Epithelial cell of proximal tubule (primary cell): ENCODE data around the gene RAVER2. TPM values are rescaled to one million over a fixed set of nuclear protein-coding genes. Genes with fewer than 3 reads are reported as not detected.
"Not testable (repeated sequence)": the region's sequence is repeated elsewhere in the genome, so short reads cannot be mapped to it uniquely, and the experiment has no call there.

Experiments used
- DNase-seq: peaks from one replicate; pipeline ENCODE4 v3.0.0-alpha.2; 2011; ENCODE audit warnings: low read depth
- H3K4me3 ChIP-seq: 2 replicates; pipeline ENCODE4 v1.5.1; 2011; ENCODE audit warnings: low read depth, mild to moderate bottlenecking, low read length
- total RNA-seq: library from RNA; depleted of rRNA; stranded (reverse); fragments of >200 nt; gene quantifications from 2 replicates; pipeline ENCODE4 v1.2.3, GENCODE V29; 2015
- TF ChIP-seq, protein P1 (sequence below): conservative IDR thresholded peaks from 2 replicates; pipeline ENCODE4 v1.5.1; 2012; ENCODE audit warnings: low read depth, mild to moderate bottlenecking, low read length

The RAVER2 gene
- total RNA-seq, 1 donor from 2014 or later = 6.9 TPM

- H3K4me3 ChIP-seq = no peak overlapping the region
- no peak for DNase-seq
- TF ChIP-seq, protein P1, sequence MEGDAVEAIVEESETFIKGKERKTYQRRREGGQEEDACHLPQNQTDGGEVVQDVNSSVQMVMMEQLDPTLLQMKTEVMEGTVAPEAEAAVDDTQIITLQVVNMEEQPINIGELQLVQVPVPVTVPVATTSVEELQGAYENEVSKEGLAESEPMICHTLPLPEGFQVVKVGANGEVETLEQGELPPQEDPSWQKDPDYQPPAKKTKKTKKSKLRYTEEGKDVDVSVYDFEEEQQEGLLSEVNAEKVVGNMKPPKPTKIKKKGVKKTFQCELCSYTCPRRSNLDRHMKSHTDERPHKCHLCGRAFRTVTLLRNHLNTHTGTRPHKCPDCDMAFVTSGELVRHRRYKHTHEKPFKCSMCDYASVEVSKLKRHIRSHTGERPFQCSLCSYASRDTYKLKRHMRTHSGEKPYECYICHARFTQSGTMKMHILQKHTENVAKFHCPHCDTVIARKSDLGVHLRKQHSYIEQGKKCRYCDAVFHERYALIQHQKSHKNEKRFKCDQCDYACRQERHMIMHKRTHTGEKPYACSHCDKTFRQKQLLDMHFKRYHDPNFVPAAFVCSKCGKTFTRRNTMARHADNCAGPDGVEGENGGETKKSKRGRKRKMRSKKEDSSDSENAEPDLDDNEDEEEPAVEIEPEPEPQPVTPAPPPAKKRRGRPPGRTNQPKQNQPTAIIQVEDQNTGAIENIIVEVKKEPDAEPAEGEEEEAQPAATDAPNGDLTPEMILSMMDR = no peak
Observed at GRCh38 chr1:64758233-64758632, 13.4 kb downstream of the RAVER2 start.

- no peak for DNase-seq
- TF ChIP-seq, protein P1 = no peak
- no peak overlapping the region for H3K4me3 ChIP-seq
Observed at GRCh38 chr1:64759968-64760367, 15.1 kb downstream of the RAVER2 start.

GRCh38 chr1:64765012-64765411 lies 20.1 kb downstream of the RAVER2 start:
- H3K4me3 ChIP-seq = no peak overlapping the region
- TF ChIP-seq, protein P1 = no peak
- DNase-seq = no peak

- DNase-seq = no peak
- TF ChIP-seq, protein P1 = no peak
- no peak overlapping the region for H3K4me3 ChIP-seq
Observed at GRCh38 chr1:64765826-64766225, 21.0 kb downstream of the RAVER2 start.

- TF ChIP-seq, protein P1 = no peak
- no peak overlapping the region for H3K4me3 ChIP-seq
- no peak for DNase-seq
Observed at GRCh38 chr1:64766429-64766828, 21.6 kb downstream of the RAVER2 start.

DNA sequence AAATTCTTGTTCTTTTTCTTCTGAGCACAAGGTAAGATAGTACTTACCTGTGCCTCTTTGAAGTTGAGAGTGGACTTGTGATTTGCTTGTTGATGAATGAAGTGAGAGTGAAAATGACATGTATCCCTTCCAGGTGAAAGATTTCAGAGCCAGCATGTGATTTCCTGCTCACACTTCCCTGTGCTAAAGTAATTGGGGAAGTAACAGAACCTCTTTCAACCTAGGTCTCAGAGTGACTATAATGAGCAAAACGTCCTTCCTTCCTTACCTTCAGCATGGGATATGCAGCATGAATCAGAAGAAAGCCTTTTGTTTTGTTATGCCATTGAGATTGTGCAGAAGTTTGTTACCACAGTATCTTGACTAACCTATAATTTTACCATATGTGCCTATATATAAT lies 24.6 kb downstream of the RAVER2 start:
- TF ChIP-seq, protein P1 = no peak
- DNase-seq = no peak
- H3K4me3 ChIP-seq = no peak overlapping the region

DNA sequence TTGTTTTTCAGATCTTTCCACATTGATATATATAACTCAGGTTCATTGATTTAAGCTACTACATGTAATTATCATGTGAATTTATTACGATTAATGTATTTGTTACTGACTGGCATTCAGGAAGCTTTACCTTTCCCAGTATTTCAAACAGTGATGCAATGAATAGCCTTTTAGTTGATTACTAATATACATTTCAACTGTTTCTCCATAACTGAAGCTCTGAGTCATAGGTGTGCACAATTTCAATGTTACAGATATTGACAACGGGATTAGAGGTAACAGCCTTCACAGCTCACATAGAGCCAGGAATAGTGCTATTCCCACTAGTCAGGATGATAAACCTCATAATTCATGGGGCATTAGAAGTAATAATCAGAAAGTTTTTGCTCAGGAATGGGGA lies 25.1 kb downstream of the RAVER2 start:
- no peak overlapping the region for H3K4me3 ChIP-seq
- TF ChIP-seq, protein P1 = no peak
- no peak for DNase-seq

DNA sequence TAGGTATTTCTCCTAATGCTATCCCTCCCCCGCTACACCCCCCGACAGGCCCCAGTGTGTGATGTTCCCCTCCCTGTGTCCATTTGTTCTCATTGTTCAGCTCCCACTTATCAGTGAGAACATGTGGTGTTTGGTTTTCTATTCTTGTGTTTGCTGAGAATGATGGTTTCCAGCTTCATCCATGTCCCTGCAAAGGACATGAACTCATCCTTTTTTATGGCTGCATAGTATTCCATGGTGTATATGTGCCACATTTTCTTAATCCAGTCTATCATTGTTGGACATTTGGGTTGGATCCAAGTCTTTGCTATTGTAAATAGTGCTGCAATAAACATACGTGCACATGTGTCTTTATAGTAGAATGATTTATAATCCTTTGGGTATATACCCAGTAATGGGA lies 28.4 kb downstream of the RAVER2 start:
- DNase-seq, H3K4me3 ChIP-seq: not testable (repeated sequence)
